ENCODE measurements around the gene WSCD1. TPM values are rescaled to one million over a fixed set of nuclear protein-coding genes. Genes with fewer than 3 reads are reported as not detected.

The WSCD1 gene
- total and polyA plus RNA-seq, 8 donors = 2.9 to 6.7 (median 4.4) TPM

DNA sequence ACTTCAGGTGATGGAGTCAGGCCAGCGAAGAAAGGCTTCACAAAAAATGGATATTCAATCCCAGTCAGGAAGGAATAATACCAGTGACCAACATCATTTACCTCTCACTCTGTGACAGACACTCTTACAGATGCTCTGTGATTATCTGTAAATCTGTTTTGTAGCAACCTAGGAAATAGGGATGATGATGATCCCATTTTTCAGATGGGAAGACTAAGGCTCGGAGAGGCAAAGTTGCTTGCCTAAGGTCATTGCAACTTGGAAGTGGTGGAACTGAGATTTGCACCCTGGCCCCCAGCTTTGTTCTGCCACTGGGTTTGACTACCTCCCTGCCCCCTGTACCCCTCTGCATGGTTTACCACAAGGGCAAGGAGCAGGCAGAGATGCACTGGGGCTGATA, 14.1 kb upstream of the WSCD1 start:
- no peaks in the 10 kb centered on the region for H3K9me3 ChIP-seq
- H3K27me3 ChIP-seq = peaks cover 0 to 45% of the 10 kb centered on the region in 2 donors
- H3K4me3 ChIP-seq = no peak overlapping the region
- H3K4me1 ChIP-seq = no peaks in the 10 kb centered on the region
- no peaks in the 10 kb centered on the region for H3K36me3 ChIP-seq
- intact Hi-C loops (cut with DNase I) = no loop called here
- DNase-seq = no peak
- TF ChIP-seq, protein P1, sequence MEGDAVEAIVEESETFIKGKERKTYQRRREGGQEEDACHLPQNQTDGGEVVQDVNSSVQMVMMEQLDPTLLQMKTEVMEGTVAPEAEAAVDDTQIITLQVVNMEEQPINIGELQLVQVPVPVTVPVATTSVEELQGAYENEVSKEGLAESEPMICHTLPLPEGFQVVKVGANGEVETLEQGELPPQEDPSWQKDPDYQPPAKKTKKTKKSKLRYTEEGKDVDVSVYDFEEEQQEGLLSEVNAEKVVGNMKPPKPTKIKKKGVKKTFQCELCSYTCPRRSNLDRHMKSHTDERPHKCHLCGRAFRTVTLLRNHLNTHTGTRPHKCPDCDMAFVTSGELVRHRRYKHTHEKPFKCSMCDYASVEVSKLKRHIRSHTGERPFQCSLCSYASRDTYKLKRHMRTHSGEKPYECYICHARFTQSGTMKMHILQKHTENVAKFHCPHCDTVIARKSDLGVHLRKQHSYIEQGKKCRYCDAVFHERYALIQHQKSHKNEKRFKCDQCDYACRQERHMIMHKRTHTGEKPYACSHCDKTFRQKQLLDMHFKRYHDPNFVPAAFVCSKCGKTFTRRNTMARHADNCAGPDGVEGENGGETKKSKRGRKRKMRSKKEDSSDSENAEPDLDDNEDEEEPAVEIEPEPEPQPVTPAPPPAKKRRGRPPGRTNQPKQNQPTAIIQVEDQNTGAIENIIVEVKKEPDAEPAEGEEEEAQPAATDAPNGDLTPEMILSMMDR (IDR thresholded peaks at IDR 0.05) = no peak
- no peak overlapping the region for H3K27ac ChIP-seq
- ATAC-seq = no peak

DNA sequence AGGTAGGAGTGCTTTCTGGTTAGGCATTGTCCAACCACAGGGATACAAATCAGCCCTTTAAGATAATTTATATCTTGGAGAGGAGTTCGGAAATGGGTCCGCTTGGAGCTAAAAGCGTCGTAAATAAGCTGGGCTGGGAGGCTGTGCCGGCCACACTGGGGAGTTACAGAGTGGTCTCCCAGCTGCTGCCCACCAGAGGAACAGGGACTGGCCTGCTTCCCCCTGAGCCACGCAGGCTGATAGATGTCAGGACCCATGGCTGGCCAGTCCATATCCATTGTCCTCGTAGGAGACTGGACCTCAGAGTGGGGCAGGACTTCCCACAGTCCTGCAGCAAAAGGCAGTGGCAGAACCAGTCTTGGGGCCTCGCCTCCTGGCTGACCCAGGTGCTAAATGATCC, 12.6 kb upstream of the WSCD1 start:
- TF ChIP-seq, protein P1 (IDR thresholded peaks at IDR 0.05) = no peak
- Histone ChIP-seq H3K27me3 (peaks cover 0 to 56% of the 10 kb centered on the region in 2 donors), H3K4me3 (no peak overlapping the region), H3K4me1 (no peaks in the 10 kb centered on the region), H3K9me3 (no peaks in the 10 kb centered on the region), H3K27ac (no peak overlapping the region), H3K36me3 (no peaks in the 10 kb centered on the region)
- ATAC-seq (no peak), DNase-seq (no peak)
- intact Hi-C loops (cut with DNase I) = no loop called here

DNA sequence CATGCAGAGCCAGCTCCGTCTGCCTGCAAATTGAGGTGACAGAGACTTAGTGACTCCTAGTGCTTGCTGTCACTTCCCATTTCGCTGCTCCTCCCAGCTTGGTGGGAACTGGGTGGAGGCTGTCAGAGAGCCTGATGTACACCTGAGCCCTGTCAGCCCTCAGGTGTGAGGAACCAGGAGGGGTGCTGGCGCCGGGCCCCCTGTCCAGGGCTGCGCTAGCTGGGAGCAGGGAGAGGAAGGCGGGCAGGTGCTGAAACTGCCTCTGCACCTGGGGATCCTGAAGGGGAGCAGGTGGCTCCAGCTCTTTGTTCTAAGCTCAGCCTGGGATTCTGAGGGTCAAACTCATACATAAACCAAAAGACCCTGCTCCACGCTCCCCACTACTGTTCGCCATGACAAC, 10.8 kb upstream of the WSCD1 start:
- peaks cover 0 to 63% of the 10 kb centered on the region in 2 donors for H3K27me3 ChIP-seq
- no peaks in the 10 kb centered on the region for H3K4me1 ChIP-seq
- DNase-seq (no peak), ATAC-seq (no peak)
- no peaks in the 10 kb centered on the region for H3K9me3 ChIP-seq
- no peak overlapping the region for H3K27ac ChIP-seq
- no peaks in the 10 kb centered on the region for H3K36me3 ChIP-seq
- H3K4me3 ChIP-seq = no peak overlapping the region
- TF ChIP-seq, protein P1 (IDR thresholded peaks at IDR 0.05) = no peak
- intact Hi-C loops (cut with DNase I) = no loop called here

DNA sequence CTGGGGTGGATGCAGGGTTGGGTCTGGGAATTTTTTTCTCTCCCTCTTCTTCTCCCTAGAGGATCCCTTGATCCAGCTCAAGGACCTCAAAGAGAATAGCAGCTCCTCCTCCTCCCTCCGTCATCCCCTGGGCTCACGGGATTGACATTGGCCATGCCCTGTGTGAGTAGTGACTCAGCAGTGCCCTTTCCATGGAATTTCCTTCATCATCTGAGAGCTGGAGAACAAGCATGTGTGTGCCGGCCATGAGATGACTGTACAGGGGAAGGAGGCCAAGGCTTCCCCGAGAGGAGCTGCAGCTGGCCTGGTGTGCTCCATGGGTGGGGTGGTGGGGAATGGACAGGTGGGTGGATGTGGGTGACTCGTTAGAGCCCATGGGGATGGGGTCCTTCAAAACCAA, 8.9 kb upstream of the WSCD1 start:
- DNase-seq (no peak), ATAC-seq (no peak)
- Histone ChIP-seq H3K4me1 (no peaks in the 10 kb centered on the region), H3K27me3 (peaks cover 0 to 68% of the 10 kb centered on the region in 2 donors), H3K27ac (no peak overlapping the region), H3K4me3 (no peak overlapping the region), H3K9me3 (no peaks in the 10 kb centered on the region), H3K36me3 (no peaks in the 10 kb centered on the region)
- intact Hi-C loops (cut with DNase I) = no loop called here
- TF ChIP-seq, protein P1 (IDR thresholded peaks at IDR 0.05) = no peak

DNA sequence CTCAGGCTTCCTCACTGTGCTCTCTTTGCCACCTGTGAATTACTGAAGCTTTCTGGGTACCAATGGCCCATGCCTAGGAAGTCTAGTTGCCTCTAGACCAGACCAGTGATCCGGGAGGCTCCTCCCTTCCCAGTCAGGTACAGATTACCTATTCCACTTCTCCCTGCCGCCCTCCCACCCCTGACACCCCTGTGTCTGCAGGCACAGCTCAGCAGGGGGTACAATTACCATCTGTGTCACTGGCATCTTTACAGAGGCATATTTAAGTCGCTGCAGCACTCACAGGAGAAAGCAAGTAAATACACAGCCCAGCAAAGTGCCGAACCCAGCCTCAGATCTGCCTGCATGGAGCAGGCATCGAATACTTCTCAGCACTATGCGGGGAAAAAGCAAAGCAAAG, 5.3 kb upstream of the WSCD1 start:
- Histone ChIP-seq H3K27ac (no peak overlapping the region), H3K36me3 (no peaks in the 10 kb centered on the region), H3K9me3 (no peaks in the 10 kb centered on the region), H3K27me3 (peaks cover 0 to 85% of the 10 kb centered on the region in 2 donors), H3K4me1 (no peaks in the 10 kb centered on the region), H3K4me3 (no peak overlapping the region)
- TF ChIP-seq, protein P1 (IDR thresholded peaks at IDR 0.05) = no peak
- intact Hi-C loops (cut with DNase I) = no loop called here
- DNase-seq = no peak
- ATAC-seq = no peak
